Liver (tissue), 9 donors: ENCODE data around the gene SERPINI1. TPM values are rescaled to one million over a fixed set of nuclear protein-coding genes. Genes with fewer than 3 reads are reported as not detected.

Experiments used
- DNase-seq: peaks from one replicate; pipeline ENCODE4 v3.0.0-alpha.2; 2017; ENCODE audit warnings: low spot score
- H3K27ac ChIP-seq, 2 donors: one replicate each; pipeline ENCODE4 v1.7.0; 2013; ENCODE audit warnings: inconsistent platforms in 2 of 2, low read length in 2 of 2, control low read depth in 1 of 2, low read depth in 1 of 2, mild to moderate bottlenecking in 1 of 2
- H3K27me3 ChIP-seq, 4 donors: one replicate each; pipeline versions ENCODE4 v1.6.1 to v1.7.0; 2013; ENCODE audit warnings: low read length in 3 of 4, inconsistent platforms in 1 of 4, mild to moderate bottlenecking in 1 of 4, moderate library complexity in 1 of 4; ENCODE audit not compliant: control insufficient read depth in 4 of 4, insufficient read depth in 4 of 4
- H3K36me3 ChIP-seq, 4 donors: one replicate each; pipeline versions ENCODE4 v1.6.1 to v1.7.0; 2013; ENCODE audit warnings: low read length in 3 of 4, mild to moderate bottlenecking in 3 of 4, low read depth in 1 of 4, moderate library complexity in 1 of 4; ENCODE audit not compliant: control insufficient read depth in 4 of 4, insufficient read depth in 3 of 4
- H3K4me1 ChIP-seq, 4 donors: one replicate each; pipeline versions ENCODE4 v1.6.1 to v1.7.0; 2013; ENCODE audit warnings: low read length in 3 of 4, mild to moderate bottlenecking in 3 of 4, moderate library complexity in 1 of 4; ENCODE audit not compliant: control insufficient read depth in 4 of 4, insufficient read depth in 4 of 4
- H3K4me3 ChIP-seq, 3 donors: one replicate each; pipeline versions ENCODE4 v1.6.1 to v1.7.0; 2013; ENCODE audit warnings: low read length in 3 of 3, control low read depth in 1 of 3, low read depth in 1 of 3, mild to moderate bottlenecking in 1 of 3
- H3K9ac ChIP-seq, 2 donors: one replicate each; pipeline ENCODE4 v1.7.0; 2013; ENCODE audit warnings: low read length in 2 of 2, mild to moderate bottlenecking in 2 of 2, moderate library complexity in 2 of 2, control low read depth in 1 of 2, low read depth in 1 of 2
- H3K9me3 ChIP-seq, 4 donors: one replicate each; pipeline versions ENCODE4 v1.6.1 to v1.7.0; 2013; ENCODE audit warnings: low read length in 3 of 4; ENCODE audit not compliant: control insufficient read depth in 4 of 4
- EGR1 ChIP-seq, 2 donors: IDR thresholded peaks; 2 replicates each; pipeline ENCODE4 v1.6.1; 2016 to 2018; ENCODE audit warnings: antibody characterized with exemption in 2 of 2, low read depth in 2 of 2
- FOXA1 ChIP-seq: IDR thresholded peaks from 2 replicates; pipeline ENCODE4 v1.6.1; 2016; ENCODE audit warnings: antibody characterized with exemption
- FOXA2 ChIP-seq: IDR thresholded peaks from 2 replicates; pipeline ENCODE4 v1.6.1; 2016; ENCODE audit warnings: antibody characterized with exemption
- GABPA ChIP-seq, 2 donors: IDR thresholded peaks in 1 of 2; conservative IDR thresholded peaks in 1 of 2; 2 replicates each; pipeline ENCODE4 v1.6.1; 2016; ENCODE audit warnings: antibody characterized with exemption in 2 of 2, mild to moderate bottlenecking in 1 of 2, moderate library complexity in 1 of 2
- HNF4A ChIP-seq, 2 donors: conservative IDR thresholded peaks; 2 replicates each; pipeline ENCODE4 v1.6.1; 2016; ENCODE audit warnings: antibody characterized with exemption in 2 of 2, mild to moderate bottlenecking in 2 of 2
- HNF4G ChIP-seq: IDR thresholded peaks from 2 replicates; pipeline ENCODE4 v1.6.1; 2016; ENCODE audit warnings: antibody characterized with exemption
- JUND ChIP-seq, 2 donors: IDR thresholded peaks; 2 replicates each; pipeline ENCODE4 v1.6.1; 2016; ENCODE audit warnings: antibody characterized with exemption in 2 of 2
- NR2F2 ChIP-seq: IDR thresholded peaks from 2 replicates; pipeline ENCODE4 v1.6.1; 2016; ENCODE audit warnings: antibody characterized with exemption
- RAD21 ChIP-seq, 2 donors: IDR thresholded peaks; 2 replicates each; pipeline ENCODE4 v1.6.1; 2016; ENCODE audit warnings: antibody characterized with exemption in 2 of 2, mild to moderate bottlenecking in 2 of 2
- RXRA ChIP-seq, 2 donors: IDR thresholded peaks; 2 replicates each; pipeline ENCODE4 v1.6.1; 2017 to 2018; ENCODE audit warnings: antibody characterized with exemption in 2 of 2, mild to moderate bottlenecking in 1 of 2
- SP1 ChIP-seq: IDR thresholded peaks from 2 replicates; pipeline ENCODE4 v1.6.1; 2018; ENCODE audit warnings: antibody characterized with exemption, mild to moderate bottlenecking
- TAF1 ChIP-seq: conservative IDR thresholded peaks from 2 replicates; pipeline ENCODE4 v1.6.1; 2016; ENCODE audit warnings: antibody characterized with exemption, mild to moderate bottlenecking
- YY1 ChIP-seq: IDR thresholded peaks from 2 replicates; pipeline ENCODE4 v1.6.1; 2016; ENCODE audit warnings: antibody characterized with exemption, mild to moderate bottlenecking
- WGBS: extraction: QIAGEN DNeasy Blood & Tissue Kit; methylation state at CpG from one replicate; pipeline ENCODE4 v1.1.7; 2013; 5-methylcytosine and 5-hydroxymethylcytosine counted together
- polyA plus RNA-seq, 2 donors: library from polyadenylated mRNA; stranded (reverse) in 1 of 2; unstranded in 1 of 2; fragments of 200-250 nt in 1 of 2; fragments of >200 nt in 1 of 2; fragmentation: Nextera tagmentation in 1 of 2; extraction: Ambion mirVana in 1 of 2; gene quantifications; one replicate each; pipeline versions ENCODE4 v1.2.1 to v1.2.3, GENCODE V29; 2013 to 2015
- total RNA-seq, 2 donors: library from RNA; depleted of rRNA; stranded (reverse); fragments of >200 nt; gene quantifications; one replicate each; pipeline ENCODE4 v1.2.3, GENCODE V29; 2014
- TF ChIP-seq, protein P1 (sequence below): IDR thresholded peaks from 2 replicates; pipeline ENCODE4 v1.6.1; 2016; ENCODE audit warnings: antibody characterized with exemption, mild to moderate bottlenecking
- TF ChIP-seq, protein P2 (sequence below): fragments of 150-350 bp; IDR thresholded peaks from 2 replicates; pipeline ENCODE4 v1.5.1; 2017; ENCODE audit warnings: improper control_type of control experiment, low read depth, low read length; ENCODE audit not compliant: missing input control
- TF ChIP-seq, protein P3 (sequence below): IDR thresholded peaks from 2 replicates; pipeline ENCODE4 v1.6.1; 2016; ENCODE audit warnings: antibody characterized with exemption
- TF ChIP-seq, protein P4 (sequence below): IDR thresholded peaks from 2 replicates; pipeline ENCODE4 v1.6.1; 2016; ENCODE audit warnings: antibody characterized with exemption
- TF ChIP-seq, protein P5 (sequence below): IDR thresholded peaks from 2 replicates; pipeline ENCODE4 v1.6.1; 2016; ENCODE audit warnings: antibody characterized with exemption
- donor health status: healthy.
- donor health status: healthy.
- donor health status: healthy.
- donor health status: healthy.
- donor health status: healthy.

SERPINI1 gene
- total and polyA plus RNA-seq, 4 donors: 0.90 to 23.6 (median 1.9) TPM

DNA sequence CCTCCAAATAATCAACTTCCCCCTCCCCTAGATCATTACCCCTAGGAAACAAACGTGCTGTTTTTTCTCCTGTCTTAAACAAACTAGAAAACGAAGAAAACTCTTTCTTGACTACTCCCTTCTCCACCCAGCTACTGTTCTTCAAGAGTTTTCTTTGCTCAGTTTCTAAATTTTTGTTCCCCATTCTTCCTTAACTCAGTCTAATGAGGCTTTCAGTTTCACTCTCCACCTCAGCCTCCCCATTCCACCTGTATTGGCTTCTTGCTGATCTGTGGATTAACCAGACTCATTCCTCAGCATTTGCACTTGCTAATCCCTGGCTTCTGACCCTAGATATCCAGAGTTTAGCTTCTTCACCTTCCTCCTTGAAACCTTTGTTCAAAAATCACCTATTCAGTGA, 26.8 kb downstream of the SERPINI1 start:
- TF ChIP-seq HNF4A (conservative IDR thresholded peaks at IDR 0.05) (no peak), JUND (IDR thresholded peaks at IDR 0.05) (no peak), RXRA (IDR thresholded peaks at IDR 0.05) (no peak), RAD21 (IDR thresholded peaks at IDR 0.05) (no peak), HNF4G (no peak), SP1 (no peak), NR2F2 (no peak), FOXA1 (no peak), GABPA (IDR thresholded peaks at IDR 0.05 in 1 of 2, conservative IDR thresholded peaks at IDR 0.05 in 1 of 2) (no peak), FOXA2 (no peak), TAF1 (no peak), EGR1 (IDR thresholded peaks at IDR 0.05; ENCODE audit: low read depth in 2 of 2) (no peak), YY1 (no peak)
- TF ChIP-seq, protein P1, sequence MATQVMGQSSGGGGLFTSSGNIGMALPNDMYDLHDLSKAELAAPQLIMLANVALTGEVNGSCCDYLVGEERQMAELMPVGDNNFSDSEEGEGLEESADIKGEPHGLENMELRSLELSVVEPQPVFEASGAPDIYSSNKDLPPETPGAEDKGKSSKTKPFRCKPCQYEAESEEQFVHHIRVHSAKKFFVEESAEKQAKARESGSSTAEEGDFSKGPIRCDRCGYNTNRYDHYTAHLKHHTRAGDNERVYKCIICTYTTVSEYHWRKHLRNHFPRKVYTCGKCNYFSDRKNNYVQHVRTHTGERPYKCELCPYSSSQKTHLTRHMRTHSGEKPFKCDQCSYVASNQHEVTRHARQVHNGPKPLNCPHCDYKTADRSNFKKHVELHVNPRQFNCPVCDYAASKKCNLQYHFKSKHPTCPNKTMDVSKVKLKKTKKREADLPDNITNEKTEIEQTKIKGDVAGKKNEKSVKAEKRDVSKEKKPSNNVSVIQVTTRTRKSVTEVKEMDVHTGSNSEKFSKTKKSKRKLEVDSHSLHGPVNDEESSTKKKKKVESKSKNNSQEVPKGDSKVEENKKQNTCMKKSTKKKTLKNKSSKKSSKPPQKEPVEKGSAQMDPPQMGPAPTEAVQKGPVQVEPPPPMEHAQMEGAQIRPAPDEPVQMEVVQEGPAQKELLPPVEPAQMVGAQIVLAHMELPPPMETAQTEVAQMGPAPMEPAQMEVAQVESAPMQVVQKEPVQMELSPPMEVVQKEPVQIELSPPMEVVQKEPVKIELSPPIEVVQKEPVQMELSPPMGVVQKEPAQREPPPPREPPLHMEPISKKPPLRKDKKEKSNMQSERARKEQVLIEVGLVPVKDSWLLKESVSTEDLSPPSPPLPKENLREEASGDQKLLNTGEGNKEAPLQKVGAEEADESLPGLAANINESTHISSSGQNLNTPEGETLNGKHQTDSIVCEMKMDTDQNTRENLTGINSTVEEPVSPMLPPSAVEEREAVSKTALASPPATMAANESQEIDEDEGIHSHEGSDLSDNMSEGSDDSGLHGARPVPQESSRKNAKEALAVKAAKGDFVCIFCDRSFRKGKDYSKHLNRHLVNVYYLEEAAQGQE: no peak
- TF ChIP-seq, protein P2, sequence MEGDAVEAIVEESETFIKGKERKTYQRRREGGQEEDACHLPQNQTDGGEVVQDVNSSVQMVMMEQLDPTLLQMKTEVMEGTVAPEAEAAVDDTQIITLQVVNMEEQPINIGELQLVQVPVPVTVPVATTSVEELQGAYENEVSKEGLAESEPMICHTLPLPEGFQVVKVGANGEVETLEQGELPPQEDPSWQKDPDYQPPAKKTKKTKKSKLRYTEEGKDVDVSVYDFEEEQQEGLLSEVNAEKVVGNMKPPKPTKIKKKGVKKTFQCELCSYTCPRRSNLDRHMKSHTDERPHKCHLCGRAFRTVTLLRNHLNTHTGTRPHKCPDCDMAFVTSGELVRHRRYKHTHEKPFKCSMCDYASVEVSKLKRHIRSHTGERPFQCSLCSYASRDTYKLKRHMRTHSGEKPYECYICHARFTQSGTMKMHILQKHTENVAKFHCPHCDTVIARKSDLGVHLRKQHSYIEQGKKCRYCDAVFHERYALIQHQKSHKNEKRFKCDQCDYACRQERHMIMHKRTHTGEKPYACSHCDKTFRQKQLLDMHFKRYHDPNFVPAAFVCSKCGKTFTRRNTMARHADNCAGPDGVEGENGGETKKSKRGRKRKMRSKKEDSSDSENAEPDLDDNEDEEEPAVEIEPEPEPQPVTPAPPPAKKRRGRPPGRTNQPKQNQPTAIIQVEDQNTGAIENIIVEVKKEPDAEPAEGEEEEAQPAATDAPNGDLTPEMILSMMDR: no peak
- TF ChIP-seq, protein P3, sequence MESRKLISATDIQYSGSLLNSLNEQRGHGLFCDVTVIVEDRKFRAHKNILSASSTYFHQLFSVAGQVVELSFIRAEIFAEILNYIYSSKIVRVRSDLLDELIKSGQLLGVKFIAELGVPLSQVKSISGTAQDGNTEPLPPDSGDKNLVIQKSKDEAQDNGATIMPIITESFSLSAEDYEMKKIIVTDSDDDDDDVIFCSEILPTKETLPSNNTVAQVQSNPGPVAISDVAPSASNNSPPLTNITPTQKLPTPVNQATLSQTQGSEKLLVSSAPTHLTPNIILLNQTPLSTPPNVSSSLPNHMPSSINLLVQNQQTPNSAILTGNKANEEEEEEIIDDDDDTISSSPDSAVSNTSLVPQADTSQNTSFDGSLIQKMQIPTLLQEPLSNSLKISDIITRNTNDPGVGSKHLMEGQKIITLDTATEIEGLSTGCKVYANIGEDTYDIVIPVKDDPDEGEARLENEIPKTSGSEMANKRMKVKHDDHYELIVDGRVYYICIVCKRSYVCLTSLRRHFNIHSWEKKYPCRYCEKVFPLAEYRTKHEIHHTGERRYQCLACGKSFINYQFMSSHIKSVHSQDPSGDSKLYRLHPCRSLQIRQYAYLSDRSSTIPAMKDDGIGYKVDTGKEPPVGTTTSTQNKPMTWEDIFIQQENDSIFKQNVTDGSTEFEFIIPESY: no peak
- TF ChIP-seq, protein P4, sequence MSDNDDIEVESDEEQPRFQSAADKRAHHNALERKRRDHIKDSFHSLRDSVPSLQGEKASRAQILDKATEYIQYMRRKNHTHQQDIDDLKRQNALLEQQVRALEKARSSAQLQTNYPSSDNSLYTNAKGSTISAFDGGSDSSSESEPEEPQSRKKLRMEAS: no peak
- TF ChIP-seq, protein P5, sequence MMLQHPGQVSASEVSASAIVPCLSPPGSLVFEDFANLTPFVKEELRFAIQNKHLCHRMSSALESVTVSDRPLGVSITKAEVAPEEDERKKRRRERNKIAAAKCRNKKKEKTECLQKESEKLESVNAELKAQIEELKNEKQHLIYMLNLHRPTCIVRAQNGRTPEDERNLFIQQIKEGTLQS: no peak
- H3K9me3 ChIP-seq: peaks cover 0 to 1% (median 0%) of the 10 kb centered on the region in 4 donors
- 36% methylated on average over 2 of the region's 2 CpGs for WGBS
- no peaks in the 10 kb centered on the region for H3K36me3 ChIP-seq
- no peaks in the 10 kb centered on the region for H3K4me1 ChIP-seq
- H3K4me3 ChIP-seq: no peak overlapping the region
- no peak overlapping the region for H3K27ac ChIP-seq
- no peaks in the 10 kb centered on the region for H3K27me3 ChIP-seq
- no peak overlapping the region for H3K9ac ChIP-seq
- no peak for DNase-seq
